GM19395 (cell line): ENCODE measurements around the gene ABLIM1.

Experiments
- ATAC-seq: cut with Tn5 transposase; IDR thresholded peaks from one replicate; pipeline ENCODE4 v1.9.1; 2021; ENCODE audit warnings: mild to moderate bottlenecking, moderate library complexity; ENCODE audit not compliant: unreplicated experiment

Gene ABLIM1

DNA sequence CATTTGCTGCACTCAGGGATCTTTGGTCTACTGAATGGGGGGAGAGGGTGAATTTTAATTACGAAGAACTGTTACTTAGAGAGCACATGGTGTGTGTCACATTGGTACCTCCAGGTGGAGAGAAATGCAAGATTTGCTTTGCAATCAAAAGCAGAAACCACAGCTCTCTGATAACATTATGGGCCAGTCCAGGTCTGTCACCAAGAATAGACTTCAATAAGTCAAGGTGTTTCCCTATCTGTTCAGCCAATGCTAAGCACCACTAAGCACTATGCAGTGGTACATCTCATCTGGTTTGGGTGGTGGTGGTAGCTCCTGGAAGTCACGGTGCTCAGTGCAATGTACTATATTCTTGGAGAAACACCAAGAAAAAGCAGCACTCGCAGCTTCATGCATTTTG, 134.2 kb downstream of the ABLIM1 start:
- ATAC-seq = no peak

DNA sequence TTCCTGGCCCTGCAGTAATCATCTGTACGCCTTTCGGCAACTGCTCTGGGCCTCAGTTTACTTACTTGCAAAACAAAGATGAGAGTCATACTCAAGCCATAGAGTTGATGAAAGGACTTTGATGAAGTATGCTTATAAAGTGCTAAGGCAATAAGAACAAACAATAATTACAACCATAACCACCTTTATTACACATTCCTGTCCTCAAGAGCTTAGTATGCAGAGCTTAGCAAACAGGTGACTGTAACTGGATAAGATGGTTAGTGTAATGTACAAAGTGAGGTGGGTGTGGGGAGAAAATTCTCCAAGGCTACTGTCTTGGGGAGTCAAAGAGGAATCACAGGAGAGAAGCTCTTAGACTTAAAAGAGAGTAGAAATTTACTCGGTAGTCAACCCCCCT, 136.8 kb downstream of the ABLIM1 start:
- ATAC-seq = no peak

DNA sequence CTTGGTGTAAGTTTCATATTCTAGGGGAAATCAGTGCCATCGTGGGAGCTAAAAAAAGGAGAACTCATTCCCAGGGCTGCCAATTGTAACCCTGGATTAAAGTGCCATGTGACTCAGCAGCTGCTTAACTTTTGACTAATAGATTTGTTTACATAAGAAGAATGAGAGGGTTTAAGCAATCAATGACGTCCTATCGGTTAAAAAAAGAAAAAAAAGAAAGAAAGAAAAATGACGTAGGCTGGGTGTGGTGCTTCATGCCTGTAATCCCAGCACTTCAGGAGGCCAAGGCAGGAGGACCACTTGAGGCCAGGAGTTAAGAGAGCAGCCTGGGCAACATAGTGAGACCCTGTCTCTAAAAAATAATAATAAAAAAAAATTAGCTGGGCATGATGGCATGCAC, 137.6 kb downstream of the ABLIM1 start:
- ATAC-seq = no peak

DNA sequence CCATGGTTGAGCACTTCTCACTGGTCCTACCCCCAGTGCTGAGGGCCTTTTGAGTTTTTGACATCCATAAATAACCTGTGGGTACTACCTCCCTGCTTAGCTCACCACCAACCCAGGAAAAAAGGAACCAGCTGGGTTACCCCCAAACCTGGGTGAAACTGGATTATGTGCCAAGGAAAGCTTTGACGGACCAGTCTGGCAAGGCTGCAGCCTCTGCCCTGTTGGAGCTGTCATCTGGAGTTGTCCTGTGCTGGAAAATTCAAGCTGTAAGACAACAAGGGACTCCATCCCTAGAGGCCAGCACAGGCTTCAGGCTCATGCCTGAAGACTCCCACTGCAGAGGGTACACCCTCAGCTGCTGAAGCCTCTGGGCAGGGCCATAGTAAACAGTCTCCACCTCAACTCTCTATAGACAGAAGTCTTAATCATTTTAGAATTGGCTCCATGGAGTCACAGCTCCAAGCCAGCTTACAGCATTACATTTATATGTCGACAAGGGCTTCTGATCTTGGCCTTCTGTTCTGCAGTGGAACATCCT, 138.2 kb downstream of the ABLIM1 start:
- ATAC-seq = no peak

DNA sequence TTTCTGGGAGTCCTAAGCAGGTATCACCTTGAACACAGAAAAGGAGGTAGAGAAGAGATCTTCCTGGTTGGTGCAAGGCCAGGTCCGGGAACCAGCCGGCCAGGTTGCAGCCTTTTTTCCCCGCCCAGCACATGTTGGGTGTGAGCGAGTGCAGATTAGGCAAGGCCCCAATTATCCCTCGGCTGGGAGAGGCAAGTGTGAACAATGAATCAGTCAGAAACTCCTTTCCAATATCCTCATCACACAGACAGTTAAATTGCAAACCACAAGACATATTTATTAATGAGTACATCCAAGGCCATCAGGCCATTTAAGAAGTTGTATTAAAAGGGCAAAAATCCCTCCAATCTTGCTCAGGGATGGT, 138.8 kb downstream of the ABLIM1 start:
- ATAC-seq = no peak

DNA sequence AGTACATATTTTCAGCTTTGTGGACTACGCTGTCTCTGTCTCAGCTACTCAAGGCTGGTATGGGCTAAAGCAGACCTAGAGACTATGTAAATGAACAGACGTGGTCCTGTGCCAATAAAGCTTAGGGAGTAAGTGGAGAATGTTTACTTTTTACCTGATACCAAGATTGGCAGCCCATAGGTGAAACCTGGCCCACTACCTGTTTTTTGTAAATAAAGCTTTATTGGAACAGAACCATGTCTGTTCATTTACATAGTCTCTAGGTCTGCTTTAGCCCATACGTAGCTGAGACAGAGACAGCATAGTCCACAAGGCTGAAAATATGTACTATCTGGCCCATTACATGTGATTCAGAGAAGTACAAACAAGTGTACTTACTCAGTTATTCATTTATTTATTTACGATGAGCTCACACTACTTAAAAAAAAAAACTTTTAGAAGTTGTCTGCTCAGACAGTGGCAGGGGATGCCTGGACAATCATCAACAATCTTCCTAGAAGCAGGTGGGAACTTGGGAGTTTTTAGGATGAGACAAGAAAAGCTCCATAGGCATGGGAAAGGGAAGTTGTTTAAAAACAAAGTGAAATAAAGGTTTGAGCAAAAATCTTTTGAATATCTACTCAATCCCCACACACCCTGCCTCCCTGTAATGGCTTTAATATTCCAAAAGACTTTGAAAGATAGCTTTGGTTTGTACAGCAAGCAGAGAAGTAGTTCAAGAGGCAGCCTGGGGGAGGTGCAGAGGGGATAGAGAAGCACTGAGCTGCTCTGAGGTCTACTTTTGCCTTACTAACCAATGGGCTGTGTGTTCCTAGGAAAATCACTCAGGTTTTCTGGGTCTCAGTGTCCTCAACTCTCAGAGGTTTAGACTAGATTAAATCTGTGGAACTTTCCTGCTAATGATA, 139.4 kb downstream of the ABLIM1 start:
- no peak for ATAC-seq

DNA sequence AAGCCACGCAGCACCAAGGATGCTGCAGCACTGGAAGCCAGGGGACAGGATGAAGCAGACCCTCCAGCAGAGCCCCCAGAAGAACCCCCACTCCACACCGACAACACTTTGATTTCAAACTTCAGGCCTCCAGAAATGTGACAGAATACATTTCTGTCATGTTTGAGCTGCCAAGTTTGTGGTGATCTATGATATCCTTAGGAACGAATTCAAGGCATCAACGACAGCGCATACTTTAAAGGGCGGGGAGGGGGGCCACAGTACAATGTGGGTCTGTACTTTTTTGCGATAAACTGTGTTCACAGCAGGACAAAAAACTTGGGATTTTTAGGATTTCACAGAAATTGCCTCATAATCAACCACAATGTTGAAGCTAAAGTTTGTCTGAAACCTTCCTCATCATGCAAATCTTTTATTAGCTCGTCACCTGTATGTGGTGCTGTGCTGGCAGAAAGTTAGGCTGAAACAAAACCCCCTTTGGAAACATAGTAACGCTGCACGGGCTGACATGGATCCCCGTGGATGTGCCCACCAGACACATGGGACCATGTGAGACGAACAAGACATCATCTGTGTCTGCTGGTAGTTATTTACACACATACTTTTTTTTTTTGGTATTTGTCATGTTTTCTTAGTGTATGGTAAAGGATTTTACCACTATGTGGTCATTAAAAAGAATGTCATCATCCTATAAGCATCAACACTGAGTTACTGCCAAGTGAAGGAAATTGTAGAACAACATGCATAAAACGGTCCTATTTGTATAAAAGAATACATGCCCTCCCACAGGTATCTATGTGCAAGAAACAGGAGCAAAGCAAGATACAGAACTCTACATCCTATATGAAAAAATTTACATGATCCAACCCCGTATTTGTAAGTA, 140.5 kb downstream of the ABLIM1 start:
- no peak for ATAC-seq

DNA sequence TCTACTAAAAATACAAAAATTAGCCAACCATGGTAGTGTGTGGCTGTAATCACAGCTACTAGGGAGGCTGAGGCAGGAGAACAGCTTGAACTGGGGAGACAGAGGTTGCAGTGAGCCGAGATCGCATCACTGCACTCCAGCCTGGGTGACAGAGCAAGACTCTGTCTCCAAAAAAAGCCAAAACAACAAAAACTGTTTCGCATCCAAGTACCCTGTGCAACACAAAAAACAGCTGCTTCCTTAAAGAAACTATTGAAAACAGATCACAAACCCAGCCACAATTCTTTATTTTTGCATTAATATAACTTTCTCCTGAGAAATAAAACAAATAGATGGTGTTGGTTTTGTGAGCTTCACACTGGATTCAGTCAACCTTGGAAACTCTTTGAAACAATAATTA, 141.7 kb downstream of the ABLIM1 start:
- no peak for ATAC-seq

DNA sequence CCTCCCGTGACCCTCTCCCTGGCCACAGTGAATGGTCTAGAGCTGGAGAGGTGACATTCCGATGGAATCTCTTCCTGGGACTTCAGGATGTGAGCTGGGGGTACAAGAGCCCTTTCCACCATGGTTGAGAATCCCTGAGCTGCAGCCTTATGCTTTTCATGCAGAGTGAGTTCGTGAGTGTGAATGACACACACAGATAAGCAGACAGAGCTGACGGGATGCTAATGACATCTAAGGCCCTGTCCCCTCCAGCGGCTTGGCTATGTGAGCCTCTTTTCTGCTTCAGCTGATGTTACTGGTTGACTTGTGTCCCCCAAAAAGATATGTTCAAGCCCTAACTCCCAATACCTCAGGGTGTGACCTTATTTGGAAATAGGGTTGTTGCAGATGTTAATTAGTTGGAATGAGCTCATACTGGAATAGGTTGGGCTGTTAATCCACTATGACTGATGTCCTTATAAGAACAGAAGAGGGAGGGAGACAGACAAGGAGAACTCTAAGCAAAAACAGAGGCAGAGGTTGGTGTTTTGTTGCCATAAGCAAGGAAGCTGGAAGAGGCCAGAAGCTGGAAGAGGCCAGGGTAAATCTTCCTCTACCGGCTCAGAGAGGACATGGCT, 142.7 kb downstream of the ABLIM1 start:
- no peak for ATAC-seq

DNA sequence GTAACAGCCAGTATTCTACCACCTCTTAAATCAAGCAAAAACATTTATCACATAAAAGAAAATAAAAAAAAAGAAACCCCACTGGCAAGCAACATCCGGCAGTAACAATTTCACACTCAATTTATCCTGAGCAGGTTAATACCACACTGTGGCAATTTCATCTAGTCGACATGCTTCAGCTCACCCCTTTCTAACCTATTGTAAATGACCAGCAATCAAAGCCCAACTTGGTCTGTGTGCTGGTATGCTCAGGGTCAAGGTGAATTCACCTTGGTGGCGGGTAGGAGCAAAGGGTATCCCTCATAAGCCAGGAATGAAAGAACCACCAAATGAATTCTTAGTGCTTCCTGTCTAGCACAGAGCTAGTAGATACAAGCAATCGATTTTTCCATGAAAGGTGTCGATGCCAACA, 144.7 kb downstream of the ABLIM1 start:
- no peak for ATAC-seq

DNA sequence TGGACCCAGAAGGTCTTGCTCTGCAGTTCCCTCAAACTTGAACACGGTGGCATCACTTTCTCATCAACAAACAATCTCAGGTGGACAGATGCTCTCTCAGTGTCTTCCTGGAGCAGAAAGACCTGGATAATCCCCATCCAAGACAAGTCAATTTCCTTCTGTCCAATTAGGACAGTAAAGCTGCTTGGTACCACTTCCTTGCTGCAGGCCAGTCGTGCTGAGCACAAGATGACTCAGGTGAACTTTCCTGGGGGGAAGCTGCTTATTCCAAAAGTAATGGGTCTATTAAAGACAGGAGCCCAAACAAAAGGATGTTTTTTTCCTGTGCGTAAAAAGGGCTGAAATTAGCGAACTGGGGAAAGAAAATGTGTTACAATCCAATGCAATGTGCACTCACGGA, 146.2 kb downstream of the ABLIM1 start:
- ATAC-seq = no peak

DNA sequence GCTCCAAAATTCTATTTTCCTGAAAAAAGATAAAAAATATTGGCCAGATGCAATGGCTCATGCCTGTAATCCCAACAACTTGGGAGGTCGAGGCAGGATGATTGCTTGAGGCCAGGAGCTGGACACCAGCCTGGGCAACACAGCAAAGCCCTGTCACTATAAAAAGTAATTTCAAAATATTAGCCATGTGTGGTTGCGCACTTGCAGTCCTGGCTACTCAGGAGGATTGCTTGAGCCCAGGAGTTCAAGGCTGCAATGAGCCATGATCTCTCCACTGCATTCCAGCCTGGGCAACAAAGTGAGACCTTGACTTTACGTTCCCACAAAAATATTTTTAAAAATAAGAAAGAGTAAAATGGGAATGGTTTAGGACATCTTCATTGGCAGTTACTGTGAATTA, 149.7 kb downstream of the ABLIM1 start:
- ATAC-seq = no peak

DNA sequence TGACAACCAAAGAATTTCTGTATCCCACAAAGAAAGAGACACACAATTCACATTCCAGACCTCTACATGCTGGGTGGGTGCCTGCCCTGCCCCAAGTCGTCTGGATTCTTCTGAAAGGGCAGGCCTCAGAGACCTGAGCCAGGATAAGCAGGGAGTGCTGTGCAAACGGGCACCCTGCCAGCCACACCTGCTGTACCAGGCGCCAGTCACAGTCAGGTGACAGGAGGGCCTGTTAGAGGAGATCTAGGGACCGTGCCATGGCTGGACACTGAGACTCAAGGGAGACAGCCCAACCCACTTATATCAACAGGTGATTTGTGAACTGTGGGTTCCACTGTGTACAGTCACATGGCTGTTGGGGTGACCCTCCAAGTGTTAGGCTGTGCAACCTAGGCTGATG, 150.6 kb downstream of the ABLIM1 start:
- no peak for ATAC-seq

DNA sequence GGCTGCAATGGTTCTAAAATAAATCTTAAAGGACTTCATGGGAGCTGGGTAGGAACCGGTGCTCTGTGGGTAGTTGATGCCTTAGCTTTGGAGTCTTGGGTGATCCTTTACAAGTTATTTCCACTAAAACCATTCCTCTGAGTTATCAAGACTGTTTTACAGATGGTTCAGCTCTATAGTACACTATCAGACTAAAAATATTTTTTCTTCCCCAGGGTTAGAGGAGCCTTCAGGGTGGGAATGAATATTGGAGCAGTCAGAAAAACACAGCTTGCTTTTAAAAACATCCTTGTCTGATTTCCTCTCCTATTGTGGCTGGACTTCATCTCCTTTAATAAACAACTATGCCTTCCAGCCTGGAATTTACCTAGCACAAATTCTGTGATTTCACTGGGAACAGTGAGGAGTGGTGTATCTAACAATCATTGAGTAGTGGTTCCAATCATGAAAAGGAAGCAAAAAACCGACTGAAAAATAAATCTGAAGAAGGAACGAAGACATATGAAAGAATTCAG, 151.1 kb downstream of the ABLIM1 start:
- ATAC-seq = no peak

DNA sequence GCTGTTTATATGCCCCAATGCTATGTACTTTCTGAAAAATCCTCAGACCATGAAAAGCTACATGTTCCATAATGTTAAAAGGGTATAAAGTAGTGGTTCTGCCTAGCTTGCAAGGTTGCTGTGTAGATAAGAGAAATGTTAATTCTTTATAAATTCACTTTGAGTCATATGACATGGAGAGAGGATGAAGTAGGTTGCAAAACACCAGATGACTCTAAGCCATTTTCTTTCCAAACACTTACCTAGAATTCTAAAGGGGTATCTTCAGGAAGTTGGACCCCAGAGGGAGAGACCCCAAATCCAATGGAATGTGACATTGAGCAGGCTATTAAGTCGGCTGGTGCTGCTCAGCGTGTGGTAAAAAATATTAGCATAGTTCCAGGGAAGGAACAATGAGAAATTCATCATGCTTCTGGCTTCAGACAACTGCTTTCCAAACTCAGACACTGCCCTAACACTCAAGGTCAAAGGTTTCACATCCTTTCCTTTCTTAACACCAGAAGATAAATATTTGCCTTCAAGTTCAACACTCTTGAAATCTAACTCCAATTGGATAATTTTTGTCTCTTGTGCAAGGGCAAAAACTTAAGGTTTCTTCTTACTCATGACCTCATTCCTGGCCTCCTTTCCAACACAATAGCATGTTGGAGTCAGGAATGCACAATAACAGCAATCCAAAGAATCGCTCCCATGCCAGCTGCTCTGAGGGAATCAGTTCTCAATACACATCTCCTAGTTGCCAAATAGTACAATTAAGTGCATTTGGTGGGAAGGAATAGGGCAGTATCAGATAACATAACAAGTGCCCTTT, 153.1 kb downstream of the ABLIM1 start:
- no peak for ATAC-seq

DNA sequence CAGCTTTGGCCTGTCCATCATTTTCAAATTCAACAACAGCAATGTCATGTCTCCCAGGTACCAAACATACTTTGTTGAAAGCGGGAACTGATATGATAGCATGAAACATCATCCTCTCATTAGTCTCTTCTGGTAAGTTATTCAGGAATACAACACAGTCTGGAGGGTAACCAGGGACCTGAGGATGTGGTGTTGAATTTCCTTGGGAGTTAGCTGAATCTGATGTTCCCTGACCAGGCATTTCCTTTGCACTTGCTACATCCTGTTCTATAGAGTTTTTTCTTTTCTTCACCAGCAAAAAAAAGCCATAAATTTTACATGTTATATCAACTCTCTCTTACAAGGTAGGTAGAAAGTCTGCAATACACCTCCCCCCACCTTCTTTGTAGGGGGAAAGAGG, 156.0 kb downstream of the ABLIM1 start:
- ATAC-seq = no peak

DNA sequence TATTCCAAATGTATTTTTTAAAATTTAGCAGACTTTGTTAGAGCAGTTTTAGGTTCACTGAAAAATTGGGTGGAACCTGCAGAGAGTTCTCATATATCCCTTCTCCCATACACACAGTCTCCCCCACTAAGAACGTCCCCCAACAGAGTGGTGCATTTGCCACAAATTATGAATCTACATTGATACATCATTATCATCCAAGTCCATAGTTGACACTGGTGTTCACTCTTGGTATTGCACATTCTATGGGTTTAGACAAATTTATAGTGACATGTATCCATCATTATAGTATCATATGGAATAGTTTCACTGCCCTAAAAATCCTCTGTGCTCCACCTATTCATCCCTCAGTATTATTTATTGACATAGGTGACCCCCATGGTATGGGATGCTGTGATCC, 156.4 kb downstream of the ABLIM1 start:
- ATAC-seq = no peak

DNA sequence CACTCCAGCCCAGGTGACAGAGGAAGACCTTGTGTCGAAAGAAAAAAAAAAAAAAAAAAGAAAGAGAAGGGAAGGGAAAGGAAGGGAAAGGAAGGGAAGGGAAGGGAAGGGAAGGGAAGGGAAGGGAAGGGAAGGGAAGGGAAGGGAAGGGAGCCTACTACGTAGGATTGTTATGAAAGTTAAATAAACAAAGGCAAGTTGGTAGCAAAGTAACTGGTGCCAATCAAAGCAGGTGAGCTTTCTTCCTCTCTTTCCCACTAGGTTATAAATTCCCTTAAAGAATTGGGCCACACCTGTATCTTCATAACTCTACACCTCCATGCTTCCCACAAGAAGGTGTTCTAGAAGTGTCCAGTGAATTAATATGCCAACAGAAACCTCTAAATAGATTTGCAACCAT, 157.4 kb downstream of the ABLIM1 start:
- ATAC-seq = no peak

DNA sequence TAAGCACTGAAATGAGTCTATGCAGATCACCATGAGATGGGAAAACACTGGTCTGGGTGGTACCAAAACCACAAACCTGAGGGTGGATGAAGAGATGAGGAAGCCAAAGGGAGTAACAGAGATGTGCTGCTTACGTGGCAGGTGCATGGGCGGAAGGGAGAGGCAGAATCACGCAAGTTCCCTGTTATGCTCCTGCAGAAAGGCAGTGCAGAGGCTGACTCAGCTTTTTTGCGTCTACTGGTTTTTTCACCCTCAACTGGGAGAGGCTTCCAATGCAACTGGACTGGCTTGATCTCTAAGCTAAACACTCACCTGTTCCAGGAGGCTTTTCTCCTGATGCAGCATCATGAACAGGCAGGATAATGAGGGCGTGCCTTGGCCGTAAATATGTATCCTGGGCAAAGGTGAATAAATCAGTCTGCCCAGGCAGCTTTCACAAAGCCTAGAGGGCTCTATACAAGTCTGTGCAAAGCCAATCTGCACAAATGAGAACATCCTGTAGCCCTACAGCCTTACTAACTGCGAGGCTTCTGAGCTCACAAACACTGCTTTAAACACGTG, 158.4 kb downstream of the ABLIM1 start:
- ATAC-seq = peak; percentile 12

DNA sequence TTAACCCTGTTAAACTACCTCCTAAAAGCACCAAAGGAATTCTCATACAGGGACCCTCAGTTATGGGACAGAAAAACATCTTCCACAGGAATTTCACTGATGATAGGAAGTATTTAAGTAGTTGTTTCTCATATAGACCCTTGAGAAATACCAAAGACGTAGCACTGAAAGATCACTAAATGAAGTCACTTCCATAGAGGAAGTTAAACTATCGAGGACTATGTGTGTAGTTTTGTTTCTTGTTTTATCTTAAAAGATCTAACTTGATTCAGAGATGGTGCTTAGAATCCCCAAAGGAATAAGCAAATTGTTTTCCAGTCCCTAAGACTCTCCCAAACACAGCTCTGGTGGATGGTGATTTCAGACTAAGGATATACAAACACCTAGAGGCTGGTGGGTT, 159.0 kb downstream of the ABLIM1 start:
- ATAC-seq = peak; percentile 33
